GM19351 (cell line): ENCODE data around the gene ASPRV1.
"Not testable (repeated sequence)": the region's sequence is repeated elsewhere in the genome, so short reads cannot be mapped to it uniquely, and the experiment has no call there.

Experiments used
- ATAC-seq: cut with Tn5 transposase; IDR thresholded peaks from one replicate; pipeline ENCODE4 v1.9.1; 2021; ENCODE audit warnings: mild to moderate bottlenecking, moderate library complexity; ENCODE audit not compliant: unreplicated experiment

The ASPRV1 gene

DNA sequence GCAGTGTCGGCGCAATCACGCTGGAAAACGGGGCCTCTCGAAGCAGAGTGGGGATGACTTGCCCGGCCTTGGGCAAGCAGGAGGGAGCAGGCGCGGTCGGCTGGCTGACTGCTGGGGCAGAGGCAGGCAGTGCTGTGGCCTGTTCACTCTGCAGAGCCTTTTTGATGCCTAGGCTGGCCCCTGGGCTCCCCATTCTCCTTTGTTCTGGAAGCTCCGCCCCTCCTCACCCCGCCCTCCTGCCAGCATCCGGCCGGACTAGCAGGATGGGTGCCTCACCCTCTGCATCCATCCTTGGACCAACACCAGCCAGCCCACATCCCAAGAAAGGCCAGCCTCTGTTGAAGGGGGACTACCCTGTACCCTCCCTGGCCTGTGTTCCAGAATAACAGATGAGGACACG, at the start of gene ASPRV1:
Gene ASPRV1 (minus strand): TSS at position 136 of the 400 bp plus-strand sequence. CDS start 195 bp downstream, outside the sequence.
- ATAC-seq, result no peak

DNA sequence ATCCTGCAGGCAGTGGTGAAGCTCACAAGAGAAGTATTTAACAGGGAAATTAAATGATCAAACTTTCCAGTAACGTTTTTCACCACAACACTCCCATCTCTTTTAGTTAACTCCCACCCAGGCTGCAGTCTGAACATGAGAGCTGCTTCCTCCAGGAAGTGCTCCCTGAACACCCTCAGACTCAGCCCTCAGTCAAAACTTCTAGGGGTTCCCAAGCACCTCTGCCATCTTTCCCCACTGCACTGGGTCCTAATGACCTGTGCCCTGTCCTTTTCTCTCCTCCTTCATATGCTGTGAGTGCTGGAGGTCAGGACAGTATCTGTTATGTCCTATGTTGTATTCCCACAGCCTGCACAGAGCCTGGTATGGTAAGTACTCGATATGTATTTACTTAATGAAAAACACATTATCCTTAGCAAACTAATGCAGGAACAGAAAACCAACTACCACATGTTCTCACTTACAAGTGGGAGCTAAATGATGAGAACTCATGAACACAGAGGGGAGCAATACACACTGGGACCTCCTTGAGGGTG, 49.2 kb upstream of the ASPRV1 start:
- no peak for ATAC-seq

DNA sequence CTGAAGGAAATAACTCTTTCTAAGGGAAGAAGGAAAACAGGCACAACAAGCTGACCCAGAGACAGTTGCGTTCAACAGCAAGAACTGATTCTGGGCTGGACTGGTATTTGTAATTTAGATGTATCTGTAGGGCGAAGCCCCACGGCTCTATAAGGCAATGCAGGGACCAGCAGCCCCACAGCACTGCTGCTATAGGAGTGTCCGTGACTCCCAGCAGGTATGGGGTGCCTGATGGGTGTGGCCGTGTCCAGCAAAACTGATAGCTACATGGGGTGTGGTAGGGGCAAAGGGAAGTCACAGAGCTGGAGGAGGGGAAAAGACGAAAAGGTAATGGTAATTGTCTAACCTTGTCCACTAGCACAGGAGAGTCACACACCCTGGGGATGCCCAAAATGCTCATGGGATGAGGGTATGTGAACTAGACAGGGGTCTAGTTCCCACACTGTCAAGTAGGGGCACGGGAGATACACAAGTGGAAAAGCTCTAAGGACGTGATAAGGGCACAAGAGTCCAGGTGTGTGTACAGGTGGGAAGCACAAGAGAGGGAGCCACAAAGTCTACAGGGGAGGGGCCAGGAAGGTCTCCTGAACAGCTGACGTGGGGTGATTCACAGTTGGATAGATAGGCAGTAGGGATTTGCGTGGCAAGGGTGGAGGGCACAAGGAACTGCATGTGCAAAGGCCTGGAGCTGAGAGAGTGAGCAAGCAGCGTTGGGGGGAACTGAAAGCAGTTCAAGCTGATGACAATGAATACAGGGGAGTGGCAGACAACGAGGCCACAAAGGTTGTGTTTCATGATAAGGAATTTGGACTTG, 48.5 kb upstream of the ASPRV1 start:
- peak; percentile 42 for ATAC-seq

DNA sequence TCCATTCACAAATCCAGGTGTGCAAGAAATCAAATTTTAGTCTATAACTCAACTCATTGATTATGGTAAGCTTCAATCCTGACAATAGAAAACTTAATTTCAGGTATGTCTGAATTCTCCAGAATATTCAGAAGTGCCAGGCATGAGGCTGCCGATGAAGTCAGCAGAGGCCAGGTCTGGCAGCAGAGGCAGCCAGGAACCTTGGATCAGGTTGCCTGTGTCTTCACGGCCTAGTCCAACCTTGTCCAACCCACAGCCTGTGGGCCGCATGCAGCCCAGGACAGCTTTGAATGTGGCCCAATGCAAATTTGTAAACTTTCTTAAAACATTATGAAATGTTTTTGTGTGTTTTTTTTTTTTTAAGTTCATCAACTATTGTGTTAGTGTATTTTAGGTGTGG, 46.9 kb upstream of the ASPRV1 start:
- ATAC-seq, result no peak

DNA sequence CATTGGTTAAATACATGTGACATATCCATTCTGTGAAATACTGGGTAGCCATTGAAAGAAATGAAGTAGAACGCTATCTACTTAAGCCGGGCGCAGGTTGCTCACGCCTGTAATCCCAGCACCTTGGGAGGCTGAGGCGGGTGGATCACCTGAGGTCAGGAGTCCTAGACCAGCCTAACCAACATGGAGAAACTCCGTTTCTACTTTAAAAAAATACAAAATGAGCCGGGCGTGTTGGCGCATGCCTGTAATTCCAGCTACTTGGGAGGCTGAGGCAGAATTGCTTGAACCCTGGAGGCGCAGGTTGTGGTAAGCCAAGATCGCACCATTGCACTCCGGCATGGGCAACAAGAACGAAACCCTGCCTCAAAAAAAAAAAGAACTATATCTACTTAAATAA, 45.7 kb upstream of the ASPRV1 start:
- no peak for ATAC-seq

DNA sequence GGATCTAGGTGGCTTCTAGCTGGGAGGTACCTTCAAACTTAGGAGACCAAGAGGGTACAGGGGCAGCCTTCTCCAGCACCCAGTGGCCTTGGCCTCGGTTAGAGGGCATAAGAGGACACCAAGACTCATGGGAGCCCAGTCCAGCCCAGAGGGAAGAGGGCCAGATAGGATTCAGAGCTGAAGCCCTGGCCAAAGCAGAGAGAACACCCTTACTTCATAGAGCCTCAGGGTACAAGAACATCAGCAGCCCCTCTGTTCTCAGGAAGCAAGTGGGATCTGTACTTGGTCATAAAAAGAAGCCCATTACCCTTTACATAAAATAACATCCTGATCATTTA, 45.0 kb upstream of the ASPRV1 start:
- ATAC-seq, result no peak

DNA sequence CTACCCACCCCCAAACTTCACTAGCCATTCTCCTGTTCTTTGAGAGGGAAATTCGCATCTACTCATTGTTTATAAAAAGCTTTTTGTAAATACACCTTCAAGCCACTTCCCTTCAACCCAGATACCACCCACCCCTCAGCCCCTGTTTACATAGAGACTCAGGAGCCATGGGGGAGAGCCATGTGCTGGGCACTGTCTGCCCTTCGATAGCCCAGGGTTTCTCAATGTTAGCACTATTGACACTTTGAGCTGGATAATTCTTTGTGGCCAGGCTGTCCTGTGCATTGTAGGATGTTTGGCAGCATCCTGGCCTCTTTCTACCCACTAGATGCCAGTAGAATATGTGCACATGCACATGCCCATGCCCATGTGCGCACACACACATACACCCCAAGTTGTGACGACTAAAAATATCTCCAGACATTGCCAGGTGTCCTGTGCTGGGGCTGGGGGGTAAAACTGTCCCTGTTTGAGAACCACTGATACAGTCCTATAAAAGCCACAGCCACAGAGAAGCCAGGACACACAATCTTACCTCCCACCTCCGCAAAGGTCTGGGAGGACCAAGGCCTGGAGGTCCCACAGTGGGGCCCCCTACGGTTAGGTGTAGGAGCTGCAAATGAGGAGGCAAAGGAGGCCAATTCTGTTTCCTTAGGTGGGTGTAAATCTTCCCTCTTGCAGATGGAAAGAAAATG, 44.5 kb upstream of the ASPRV1 start:
- ATAC-seq, result no peak

DNA sequence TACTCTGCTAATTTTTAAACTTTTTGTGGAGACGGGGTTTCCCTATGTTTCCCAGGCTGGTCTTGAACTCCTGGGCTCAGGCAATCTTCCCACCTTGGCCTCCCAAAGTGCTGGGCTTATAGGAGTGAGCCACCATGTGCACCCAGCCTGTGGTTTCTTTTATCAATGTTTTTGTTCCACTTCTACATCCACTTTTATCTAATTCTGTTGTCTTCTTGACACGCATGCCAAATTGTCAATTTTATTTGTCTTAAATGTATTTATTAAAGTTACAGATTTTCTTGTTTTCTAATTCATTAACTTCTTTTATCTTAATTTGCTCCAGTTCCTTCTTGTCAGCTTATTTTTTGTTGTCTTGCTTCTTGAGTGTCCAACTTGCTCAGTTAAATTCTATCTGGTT, 43.8 kb upstream of the ASPRV1 start:
- ATAC-seq, result no peak

DNA sequence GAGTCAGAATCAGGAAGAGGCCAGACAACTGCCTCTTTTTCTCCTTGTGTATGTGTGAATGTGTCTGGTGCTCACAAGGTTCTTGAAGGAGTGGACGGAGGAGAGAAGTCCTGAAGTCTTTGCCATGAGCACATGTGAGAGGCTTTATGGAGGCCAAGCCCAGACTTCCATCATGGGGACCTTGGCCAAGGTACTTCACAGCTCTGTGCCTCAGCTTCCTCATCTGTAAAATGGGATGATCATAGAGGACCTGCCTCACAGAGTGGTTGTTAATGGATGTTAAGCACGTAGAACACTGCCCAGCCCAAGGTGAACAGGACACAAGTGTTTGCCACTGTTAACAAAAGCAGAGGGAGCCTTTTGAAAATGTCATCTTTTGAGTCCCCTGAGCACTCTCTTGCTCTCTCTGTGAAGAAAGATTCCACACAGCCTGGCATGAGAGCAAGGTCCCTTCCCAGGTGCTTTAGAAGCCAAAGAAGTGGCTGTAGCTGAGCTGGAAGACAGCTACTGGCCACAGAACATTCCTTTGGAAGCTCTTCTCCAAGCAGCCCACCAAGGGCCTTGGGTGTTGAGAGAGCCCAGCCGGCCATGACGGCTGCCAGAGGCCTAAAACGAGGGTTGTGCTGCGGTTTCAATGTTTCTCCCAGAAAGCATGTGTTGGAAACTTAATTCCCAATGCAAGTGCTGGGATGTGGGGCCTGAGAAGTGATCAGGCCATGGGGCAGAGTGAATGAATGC, 41.8 kb upstream of the ASPRV1 start:
- ATAC-seq, result no peak

DNA sequence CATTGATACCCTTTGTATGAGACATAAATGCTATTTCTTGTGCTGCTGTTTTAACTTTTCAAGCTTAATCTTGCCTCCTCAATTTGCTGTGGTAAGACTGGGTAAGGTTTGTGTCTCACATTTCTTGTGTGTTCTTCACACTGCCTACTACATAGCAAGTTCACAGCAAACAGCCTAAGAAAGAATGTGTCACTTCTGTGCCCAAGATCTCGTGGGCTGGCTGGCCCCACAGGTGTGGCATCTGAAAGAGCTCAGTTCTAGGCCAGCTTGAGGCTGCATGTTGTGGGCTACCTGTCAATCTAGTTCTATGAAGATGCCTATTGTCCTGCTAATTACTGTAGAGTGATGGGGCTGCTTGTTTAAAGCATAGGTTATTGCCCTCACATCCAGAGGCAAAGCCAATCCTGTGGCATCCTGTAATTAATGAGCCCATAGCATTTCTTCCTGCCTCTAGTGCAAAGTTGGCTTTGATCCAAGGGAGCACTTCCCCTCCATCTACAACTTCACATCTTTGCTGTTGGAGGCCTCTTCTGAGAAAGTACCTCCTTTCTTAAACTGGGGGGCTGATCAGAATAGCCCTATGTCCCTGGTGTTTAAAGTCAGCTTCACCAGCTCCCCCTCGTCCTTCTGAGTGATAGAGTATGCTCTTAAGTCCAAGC, 40.9 kb upstream of the ASPRV1 start:
- ATAC-seq, result no peak

DNA sequence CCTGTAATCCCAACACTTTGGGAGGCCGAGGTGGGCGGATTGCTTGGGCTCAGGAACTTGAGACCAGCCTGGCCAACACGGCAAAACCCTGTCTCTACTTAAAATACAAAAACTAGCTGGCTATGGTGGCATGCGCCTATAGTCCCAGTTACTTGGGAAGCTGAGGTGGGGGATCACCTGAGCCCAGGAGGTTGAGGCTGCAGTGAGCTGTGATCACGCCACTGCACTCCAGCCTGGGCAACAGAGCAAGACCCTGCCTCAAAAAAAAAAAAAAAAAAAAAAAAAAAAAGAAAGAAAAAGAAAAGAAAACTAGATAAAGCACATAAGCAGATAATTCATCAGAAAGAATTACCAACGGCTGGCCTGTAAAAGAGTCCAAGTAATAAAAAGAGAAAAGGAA, 39.1 kb upstream of the ASPRV1 start:
- not testable (repeated sequence) for ATAC-seq

DNA sequence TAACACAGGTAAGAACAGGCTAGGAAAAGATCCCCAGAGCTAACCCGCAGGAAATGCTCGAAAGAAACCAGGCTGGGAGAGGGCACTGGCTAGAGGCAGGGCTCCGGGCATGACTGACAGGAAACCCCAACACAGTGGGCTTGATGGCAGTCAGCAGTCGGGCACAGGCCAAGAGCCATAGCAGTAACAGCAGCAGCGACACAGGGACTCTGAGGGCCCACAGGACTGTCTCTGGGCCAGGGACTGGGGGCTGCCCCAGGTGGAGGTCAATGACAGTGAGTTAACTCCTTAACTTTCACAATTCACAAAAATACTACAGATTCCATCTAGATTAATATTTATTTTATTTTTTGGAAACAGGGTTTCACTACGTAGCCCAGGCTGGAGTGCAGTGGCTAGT, 37.3 kb upstream of the ASPRV1 start:
- no peak for ATAC-seq

DNA sequence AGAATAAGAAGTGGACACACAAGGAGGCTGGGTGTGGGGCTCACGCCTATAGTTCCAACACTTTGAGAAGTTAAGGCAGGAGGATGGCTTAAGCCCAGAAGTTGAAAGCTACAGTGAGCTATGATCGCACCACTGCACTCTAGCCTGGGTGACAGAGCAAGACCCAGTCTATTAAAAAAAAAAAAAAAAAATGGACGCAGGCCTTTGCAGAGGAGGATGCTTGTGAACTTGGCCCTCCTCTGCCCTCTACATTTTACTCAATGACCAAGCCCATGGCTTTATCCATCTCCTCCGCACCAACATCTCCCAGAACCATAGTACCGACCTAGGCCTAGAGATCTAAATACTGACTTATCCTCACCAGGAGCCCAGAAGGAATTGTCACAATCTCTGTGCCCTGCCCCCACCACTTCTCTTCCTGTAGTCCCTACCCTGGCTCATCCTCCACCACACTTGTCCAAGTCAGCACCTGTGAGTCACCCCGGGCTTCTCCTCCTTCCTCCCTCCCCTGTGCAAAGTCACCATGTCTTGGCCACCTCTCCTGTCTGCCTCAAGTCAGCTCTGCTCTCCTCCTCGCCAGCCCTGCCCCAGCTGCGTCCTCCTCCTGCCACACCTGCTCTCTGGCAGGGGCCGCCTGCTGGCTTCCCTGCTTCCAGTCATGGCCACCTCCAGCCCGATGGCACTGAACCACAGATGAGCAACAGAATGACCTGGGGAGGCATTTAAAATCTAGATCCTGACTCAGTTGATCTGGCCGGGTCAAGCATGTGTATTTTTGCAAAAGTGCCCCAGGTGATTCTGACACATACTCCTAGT, 35.8 kb upstream of the ASPRV1 start:
- ATAC-seq, result no peak

DNA sequence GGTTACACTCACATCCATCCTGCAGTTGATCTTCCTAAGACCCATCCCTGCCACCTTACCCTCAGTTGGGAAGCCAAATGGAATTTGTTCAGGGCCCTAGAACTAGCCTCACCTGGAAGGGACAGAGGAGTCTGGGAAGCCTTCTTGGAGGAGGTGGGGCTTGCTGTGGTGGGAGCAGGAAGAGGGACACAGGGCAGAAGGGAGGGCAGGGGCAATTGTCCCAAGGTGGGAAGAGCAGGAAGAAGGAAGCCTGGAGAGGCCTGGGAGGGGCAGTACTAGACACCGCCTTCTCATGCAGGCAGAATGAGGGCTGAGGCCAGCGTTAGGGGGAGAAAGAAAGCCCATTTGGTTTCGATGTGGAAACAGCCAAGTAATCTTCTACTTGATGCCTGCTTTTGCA, 34.1 kb upstream of the ASPRV1 start:
- no peak for ATAC-seq

DNA sequence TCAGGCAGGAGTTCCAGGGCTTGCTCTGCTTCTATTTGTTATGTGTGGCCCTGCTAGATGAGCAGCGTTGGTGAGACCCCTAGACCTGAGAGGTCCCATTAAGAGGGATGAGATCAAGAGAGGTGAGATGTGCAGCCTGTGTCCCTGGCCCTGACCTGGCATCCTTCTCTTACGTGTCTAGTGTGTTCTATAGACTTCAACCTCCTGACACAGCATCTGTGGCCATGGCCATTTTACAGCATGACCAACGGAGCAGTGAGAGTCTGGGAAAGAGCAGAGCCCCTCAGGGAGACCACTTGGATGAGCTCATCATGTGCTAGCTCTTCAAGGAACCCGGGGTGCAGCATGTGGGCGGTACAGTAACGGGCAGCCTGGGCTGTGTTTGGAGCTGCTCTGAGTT, 32.7 kb upstream of the ASPRV1 start:
- no peak for ATAC-seq

DNA sequence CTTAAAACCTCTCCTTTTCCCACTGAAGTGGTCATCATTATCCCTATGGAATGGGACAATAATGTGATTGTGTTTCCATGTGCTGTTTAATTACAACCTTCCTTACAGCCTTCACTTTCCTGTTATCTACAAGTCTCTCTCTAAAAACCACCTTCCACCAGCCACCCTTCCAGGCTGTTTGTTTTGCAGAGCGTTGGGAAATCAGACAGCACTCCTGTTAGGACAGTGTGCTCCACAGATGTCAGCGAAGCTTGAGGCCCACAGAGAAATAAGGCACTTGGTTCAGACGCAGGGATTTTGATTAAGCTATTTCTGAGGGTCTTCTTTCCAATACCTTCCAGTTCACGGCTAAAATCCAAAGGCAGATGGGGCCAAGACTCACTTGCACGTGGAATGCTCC, 32.3 kb upstream of the ASPRV1 start:
- no peak for ATAC-seq

DNA sequence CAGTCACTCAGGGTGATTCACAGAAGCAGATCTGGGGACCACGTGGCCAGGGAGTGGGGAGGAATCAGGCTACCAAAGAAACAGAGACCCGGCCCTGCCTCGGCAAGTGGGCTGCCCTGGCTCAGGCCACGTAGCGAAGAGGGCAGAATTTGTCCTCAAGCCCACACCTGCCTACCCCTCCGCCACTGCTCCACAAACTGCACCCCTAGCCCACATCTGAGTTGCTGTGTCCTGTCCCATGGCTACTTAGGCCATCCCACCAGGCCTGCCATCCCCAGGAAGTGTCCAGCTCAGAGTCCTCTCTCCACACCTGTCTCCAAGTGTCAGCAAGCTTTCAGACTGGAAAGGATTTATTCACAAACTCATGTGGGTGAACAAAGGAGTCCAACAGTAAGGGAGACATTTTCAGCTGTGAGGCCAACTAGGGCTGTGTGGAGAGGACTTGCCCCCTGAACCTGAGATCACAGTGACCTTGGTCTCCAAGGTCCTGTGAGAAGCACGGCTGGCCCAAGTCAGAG, 31.7 kb upstream of the ASPRV1 start:
- ATAC-seq, result no peak

DNA sequence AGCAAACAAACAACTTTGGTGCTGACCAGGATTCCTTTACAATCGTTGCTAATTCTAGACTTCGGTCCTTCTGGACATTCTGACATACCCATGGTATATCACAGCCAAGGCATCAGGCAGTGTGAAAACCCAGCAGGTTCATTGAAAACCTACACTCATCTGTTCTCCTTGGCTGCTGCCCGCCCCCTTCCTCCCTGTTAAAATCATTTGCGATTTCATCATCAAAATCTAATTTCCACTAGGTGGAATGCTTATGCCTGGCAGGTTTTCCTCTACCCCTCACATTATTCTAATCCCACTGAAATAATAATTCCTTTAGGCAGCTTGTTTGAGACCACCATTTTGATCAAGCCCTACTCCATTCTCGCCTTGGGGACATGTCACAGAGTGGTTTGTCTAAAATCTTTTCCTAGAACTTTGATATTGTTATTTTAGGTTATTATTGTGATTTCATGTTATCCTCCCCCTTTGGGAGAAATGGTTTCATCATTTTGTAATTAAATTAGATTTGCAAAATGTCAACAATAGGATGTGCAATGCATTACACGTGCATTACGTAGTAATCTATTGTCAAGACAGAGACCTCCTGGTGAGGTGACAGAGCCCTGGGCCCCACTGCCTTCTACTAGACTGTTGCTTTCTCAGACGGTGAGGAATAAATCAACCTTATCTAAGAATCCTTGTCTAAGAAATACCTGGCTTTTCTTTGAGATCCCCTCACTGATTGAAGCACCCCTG, 31.0 kb upstream of the ASPRV1 start:
- ATAC-seq, result no peak

DNA sequence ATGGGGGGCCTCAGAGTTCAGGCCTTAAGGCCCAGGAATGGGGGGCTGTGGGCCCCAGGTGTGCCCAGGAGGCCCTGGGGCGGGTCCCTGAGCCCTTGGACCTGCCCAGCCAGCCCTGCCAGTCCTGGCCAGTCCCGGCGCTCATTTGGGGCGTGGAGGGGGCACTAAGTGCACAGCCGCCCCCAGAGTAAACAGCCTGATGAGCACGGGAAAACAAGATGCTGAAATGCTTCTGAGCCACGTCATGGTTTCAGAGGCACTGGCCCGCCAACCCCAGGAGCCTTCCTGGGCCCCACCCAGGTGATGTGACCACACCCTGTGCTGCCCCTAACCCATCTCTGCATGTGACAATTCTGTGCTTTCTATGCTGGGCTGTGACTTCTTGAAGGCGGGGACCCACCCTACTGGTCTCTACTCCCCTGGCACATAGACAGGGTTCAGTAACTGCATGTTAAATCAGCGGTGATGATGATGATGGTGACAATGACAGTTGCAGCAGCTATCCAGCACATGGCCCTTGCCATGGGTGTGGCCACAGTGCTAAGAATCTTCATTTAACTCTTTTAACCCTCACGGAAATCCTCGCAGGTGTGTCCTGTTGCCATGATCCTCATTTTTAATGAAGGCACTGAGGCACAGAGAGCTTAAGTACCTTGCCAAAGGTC, 28.1 kb upstream of the ASPRV1 start:
- ATAC-seq, result no peak
